ENCODE data around the gene CFAP77.

DNA sequence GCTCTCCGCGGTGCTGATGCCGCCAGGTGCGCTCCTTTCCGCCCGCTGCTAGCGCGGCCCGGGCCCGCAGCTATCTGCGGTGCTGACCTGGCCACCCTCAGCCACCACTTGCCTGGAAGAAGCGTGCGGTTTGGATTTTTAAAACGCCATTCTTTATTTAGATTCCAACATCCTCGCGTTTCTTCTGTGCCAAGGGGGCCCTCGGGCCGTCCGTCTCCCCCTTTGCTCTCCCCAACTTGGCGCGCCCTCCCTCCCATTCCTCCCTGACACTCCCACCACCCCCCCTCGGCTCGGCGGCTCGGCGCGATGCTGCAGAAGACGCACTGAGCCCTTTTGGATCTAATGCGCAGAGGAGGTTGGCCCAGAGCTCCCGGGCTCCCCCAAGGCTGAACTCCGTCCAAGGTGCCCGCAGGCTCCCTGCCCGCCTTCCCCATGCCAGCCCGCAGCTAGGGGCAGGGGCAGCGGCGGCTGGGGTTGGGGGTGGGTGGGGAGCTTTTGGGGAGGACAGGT lies 172.3 kb downstream of the CFAP77 start, which contains the start of gene BARHL1:
- TF ChIP-seq POLR2A (IDR thresholded peaks at IDR 0.05; ENCODE audit: low read depth, low read length) (no peak), TAF1 (IDR thresholded peaks at IDR 0.05; ENCODE audit: borderline replicate concordance, low read depth, low read length) (no peak)

Data from GM12892 (cell line).